Ovary (tissue), 9 donors: ENCODE results near the gene ADAD1. TPM values are rescaled to one million over a fixed set of nuclear protein-coding genes. Genes with fewer than 3 reads are reported as not detected.

ENCODE experiments used
- DNase-seq, 5 donors: peaks; one replicate each; pipeline ENCODE4 v3.0.0-alpha.2; 2019 to 2020
- H3K27ac ChIP-seq, 2 donors: fragments of 200-600 bp; one replicate each; pipeline versions ENCODE4 v1.5.1 to v1.8.0; 2019 to 2022
- H3K27me3 ChIP-seq: fragments of 200-600 bp; one replicate; pipeline ENCODE4 v1.8.0; 2022
- H3K36me3 ChIP-seq: fragments of 200-600 bp; sonication (generic); one replicate; pipeline ENCODE4 v1.5.1; 2019
- H3K4me1 ChIP-seq: one replicate; pipeline ENCODE4 v1.8.1; 2013; ENCODE audit warnings: mild to moderate bottlenecking, moderate library complexity; ENCODE audit not compliant: insufficient read depth
- H3K4me3 ChIP-seq: fragments of 200-600 bp; sonication (generic); one replicate; pipeline ENCODE4 v1.5.1; 2017
- H3K9me3 ChIP-seq, 2 donors: fragments of 200-600 bp in 1 of 2; sonication (generic) in 1 of 2; one replicate each; pipeline versions ENCODE4 v1.5.1 to v1.8.1; 2013 to 2019; ENCODE audit warnings: mild to moderate bottlenecking in 1 of 2, moderate library complexity in 1 of 2
- CTCF ChIP-seq, 3 donors: fragments of 450-650 bp in 2 of 3; fragments of 200-600 bp in 1 of 3; IDR thresholded peaks; one replicate each; pipeline versions ENCODE4 v1.5.1 to v1.8.0; 2016 to 2022; ENCODE audit warnings: antibody characterized with exemption in 3 of 3, mild to moderate bottlenecking in 1 of 3
- EP300 ChIP-seq: sonication (generic); formaldehyde crosslinking; IDR thresholded peaks from one replicate; pipeline ENCODE4 v1.6.1; 2017; ENCODE audit warnings: antibody characterized with exemption
- POLR2A ChIP-seq: fragments of 450-650 bp; IDR thresholded peaks from one replicate; pipeline ENCODE4 v1.6.1; 2017; ENCODE audit warnings: antibody characterized with exemption, mild to moderate bottlenecking, moderate library complexity
- WGBS, 3 donors: extraction: QIAGEN DNeasy Blood & Tissue Kit in 1 of 3; methylation state at CpG; one replicate each; pipeline versions ENCODE4 v1.1.5 to v1.1.7; 2013 to 2017; 5-methylcytosine and 5-hydroxymethylcytosine counted together
- intact Hi-C, 4 donors: fragments of 100-400 bp; cut with DNase I; formaldehyde crosslinking; loops; one replicate each; pipeline versions ENCODE4 v1.11.0 to v1.15.1; 2022 to 2023
- polyA plus RNA-seq, 2 donors: library from polyadenylated mRNA; stranded (reverse); fragments of 200-250 nt in 1 of 2; fragments of 350-450 nt in 1 of 2; fragmentation: Illumina TruSeq in 1 of 2; extraction: RNeasy Lipid Tissue Mini Kit (QIAGEN cat#74804) in 1 of 2; gene quantifications; one replicate each; pipeline ENCODE4 v1.2.3, GENCODE V29; 2013 to 2014
- total RNA-seq, 7 donors: library from RNA; depleted of rRNA in 2 of 7; stranded (reverse); fragments of >200 nt in 2 of 7; fragmentation: NEBNext Ultra II Directional in 3 of 7; extraction: Animal tissue kit (Norgen Biotek cat#: 25700) in 3 of 7; gene quantifications; one replicate each; pipeline versions ENCODE4 v1.1.0 to v1.2.4, GENCODE V29; 2016 to 2023
- donor health status: DM: no; HTN: no; CAD: no; lungs with moderate emphysema.
- donor health status: DM: no; HTN: no; CAD: no.
- donor health status: Bipolar disorder and iron deficiency.
- donor health status: DM: yes; HTN: yes; CAD: no.
- donor health status: DM: no; HTN: no; CAD: no.
- donor health status: DM: yes; HTN: yes; CAD: no.

The ADAD1 gene
- total and polyA plus RNA-seq, 9 donors = 0.33 TPM; not detected in 8

- Histone ChIP-seq H3K27me3 (no peaks in the 10 kb centered on the region), H3K4me1 (no peaks in the 10 kb centered on the region), H3K9me3 (no peaks in the 10 kb centered on the region), H3K36me3 (no peaks in the 10 kb centered on the region), H3K27ac (no peak overlapping the region), H3K4me3 (no peak overlapping the region)
- no peak for TF ChIP-seq EP300
- no peak for TF ChIP-seq CTCF (IDR thresholded peaks at IDR 0.05)
- no peak for TF ChIP-seq POLR2A
- intact Hi-C loops = loop anchor here in 1 of 4 donors (5.0 kb wide), 1 partner anchor 427 kb away; no protein-coding TSS in a partner anchor
- 82 to 84% (median 84%) methylated on average over 3 of the region's 3 CpGs for WGBS, 3 donors
- no peak for DNase-seq
Measured at GRCh38 chr4:122475233-122475632, 96.4 kb downstream of the ADAD1 start.

GRCh38 chr4:122476126-122476525, 97.3 kb downstream of the ADAD1 start:
- DNase-seq = no peak
- WGBS, 3 donors = 69 to 75% (median 73%) methylated on average over 1 of the region's 1 CpG

GRCh38 chr4:122476745-122477144, 97.9 kb downstream of the ADAD1 start:
- no peak for DNase-seq
- TF ChIP-seq CTCF (IDR thresholded peaks at IDR 0.05) = no peak
- TF ChIP-seq EP300 = no peak
- TF ChIP-seq POLR2A = no peak
- Histone ChIP-seq H3K4me3 (no peak overlapping the region), H3K4me1 (no peaks in the 10 kb centered on the region), H3K9me3 (no peaks in the 10 kb centered on the region), H3K36me3 (no peaks in the 10 kb centered on the region), H3K27ac (no peak overlapping the region), H3K27me3 (no peaks in the 10 kb centered on the region)
- 76 to 97% (median 84%) methylated on average over 1 of the region's 1 CpG for WGBS, 3 donors
- intact Hi-C loops = loop anchor here in 1 of 4 donors (5.0 kb wide), 1 partner anchor 426 kb away; no protein-coding TSS in a partner anchor

More at GRCh38 chr4:122476126-122476525, 97.3 kb downstream of the ADAD1 start:
- no peak overlapping the region for H3K4me3 ChIP-seq
- H3K27me3 ChIP-seq = no peaks in the 10 kb centered on the region
- intact Hi-C loops = loop anchor here in 1 of 4 donors (5.0 kb wide), 1 partner anchor 426 kb away; no protein-coding TSS in a partner anchor
- H3K4me1 ChIP-seq = no peaks in the 10 kb centered on the region
- TF ChIP-seq CTCF (IDR thresholded peaks at IDR 0.05) (no peak), EP300 (no peak), POLR2A (no peak)
- no peaks in the 10 kb centered on the region for H3K9me3 ChIP-seq
- H3K27ac ChIP-seq = no peak overlapping the region
- H3K36me3 ChIP-seq = no peaks in the 10 kb centered on the region

Other genes starting within 250 kb of the ADAD1 start
- gene BLTP1, start 226.7 kb upstream of the ADAD1 start, total RNA-seq = 10 to 100 TPM; 59.9 to 97.5 (median 73.6) TPM
- gene BLTP1, start 226.7 kb upstream of the ADAD1 start, polyA plus RNA-seq = 10 to 100 TPM; 32.5 to 44.1 TPM
- 1 to 10 TPM in 1 of 7 donors, not detected in 6; 2.3 TPM for gene IL2, start 77.7 kb downstream of the ADAD1 start, total RNA-seq
- not detected for gene IL2, start 77.7 kb downstream of the ADAD1 start, polyA plus RNA-seq
- under 1 TPM in 1 of 7 donors, not detected in 6; 0.31 TPM for gene IL21, start 242.1 kb downstream of the ADAD1 start, total RNA-seq
- gene IL21, start 242.1 kb downstream of the ADAD1 start, polyA plus RNA-seq = not detected